Activated naive CD8-positive, alpha-beta T cell (primary cell): Measurements from ENCODE around the gene MITF.

ENCODE experiments used
- H3K27ac Mint-ChIP-seq: one replicate; pipeline ENCODE4 v1.8.0; 2021; ENCODE audit warnings: mixed read lengths
- H3K27me3 Mint-ChIP-seq: one replicate; pipeline ENCODE4 v1.8.0; 2021; ENCODE audit warnings: mixed read lengths
- H3K36me3 Mint-ChIP-seq: one replicate; pipeline ENCODE4 v1.8.0; 2021; ENCODE audit warnings: mixed read lengths
- H3K4me1 Mint-ChIP-seq: one replicate; pipeline ENCODE4 v1.8.0; 2021; ENCODE audit warnings: low read depth, mixed read lengths
- H3K4me3 Mint-ChIP-seq: one replicate; pipeline ENCODE4 v1.8.0; 2021; ENCODE audit warnings: mild to moderate bottlenecking, mixed read lengths
- H3K9me3 Mint-ChIP-seq: one replicate; pipeline ENCODE4 v1.8.0; 2021; ENCODE audit warnings: low read depth, mixed read lengths

MITF gene

GRCh38 chr3:69871251-69871650 is 132.0 kb downstream of the MITF start:
- no peaks in the 10 kb centered on the region for H3K36me3 Mint-ChIP-seq
- no peak overlapping the region for H3K4me3 Mint-ChIP-seq
- no peaks in the 10 kb centered on the region for H3K9me3 Mint-ChIP-seq
- H3K27ac Mint-ChIP-seq, result no peak overlapping the region
- no peaks in the 10 kb centered on the region for H3K27me3 Mint-ChIP-seq
- no peaks in the 10 kb centered on the region for H3K4me1 Mint-ChIP-seq

GRCh38 chr3:69871868-69872267 is 132.6 kb downstream of the MITF start:
- Mint-ChIP-seq H3K4me3 (no peak overlapping the region), H3K36me3 (no peaks in the 10 kb centered on the region), H3K4me1 (no peaks in the 10 kb centered on the region), H3K27ac (no peak overlapping the region), H3K9me3 (no peaks in the 10 kb centered on the region), H3K27me3 (no peaks in the 10 kb centered on the region)

- Mint-ChIP-seq H3K27ac (no peak overlapping the region), H3K27me3 (no peaks in the 10 kb centered on the region), H3K36me3 (no peaks in the 10 kb centered on the region), H3K4me1 (no peaks in the 10 kb centered on the region), H3K9me3 (no peaks in the 10 kb centered on the region), H3K4me3 (no peak overlapping the region)
These were observed 133.6 kb downstream of the MITF start for GRCh38 chr3:69872783-69873378.

- no peak overlapping the region for H3K4me3 Mint-ChIP-seq
- no peaks in the 10 kb centered on the region for H3K4me1 Mint-ChIP-seq
- H3K36me3 Mint-ChIP-seq, result no peaks in the 10 kb centered on the region
- H3K27ac Mint-ChIP-seq, result no peak overlapping the region
- no peaks in the 10 kb centered on the region for H3K9me3 Mint-ChIP-seq
- no peaks in the 10 kb centered on the region for H3K27me3 Mint-ChIP-seq
These were observed 136.8 kb downstream of the MITF start for GRCh38 chr3:69876073-69876472.

- Mint-ChIP-seq H3K36me3 (no peaks in the 10 kb centered on the region), H3K9me3 (no peaks in the 10 kb centered on the region), H3K4me3 (no peak overlapping the region), H3K27ac (no peak overlapping the region), H3K4me1 (no peaks in the 10 kb centered on the region), H3K27me3 (no peaks in the 10 kb centered on the region)
These were observed 139.0 kb downstream of the MITF start for GRCh38 chr3:69878254-69878653.

- no peaks in the 10 kb centered on the region for H3K9me3 Mint-ChIP-seq
- no peaks in the 10 kb centered on the region for H3K4me1 Mint-ChIP-seq
- H3K4me3 Mint-ChIP-seq, result no peak overlapping the region
- H3K27ac Mint-ChIP-seq, result no peak overlapping the region
- H3K27me3 Mint-ChIP-seq, result no peaks in the 10 kb centered on the region
- no peaks in the 10 kb centered on the region for H3K36me3 Mint-ChIP-seq
These were observed 139.8 kb downstream of the MITF start for GRCh38 chr3:69879051-69879450.

GRCh38 chr3:69880069-69880640 is 140.9 kb downstream of the MITF start:
- H3K9me3 Mint-ChIP-seq, result no peaks in the 10 kb centered on the region
- H3K27ac Mint-ChIP-seq, result no peak overlapping the region
- no peaks in the 10 kb centered on the region for H3K36me3 Mint-ChIP-seq
- H3K4me1 Mint-ChIP-seq, result no peaks in the 10 kb centered on the region
- H3K4me3 Mint-ChIP-seq, result no peak overlapping the region
- no peaks in the 10 kb centered on the region for H3K27me3 Mint-ChIP-seq

- Mint-ChIP-seq H3K27ac (no peak overlapping the region), H3K9me3 (no peaks in the 10 kb centered on the region), H3K4me3 (no peak overlapping the region), H3K27me3 (peaks cover 2% of the 10 kb centered on the region), H3K4me1 (no peaks in the 10 kb centered on the region), H3K36me3 (no peaks in the 10 kb centered on the region)
These were observed 141.8 kb downstream of the MITF start for GRCh38 chr3:69881051-69881450.

GRCh38 chr3:69881756-69882428 is 142.6 kb downstream of the MITF start:
- Mint-ChIP-seq H3K9me3 (no peaks in the 10 kb centered on the region), H3K4me1 (no peaks in the 10 kb centered on the region), H3K36me3 (no peaks in the 10 kb centered on the region), H3K27ac (no peak overlapping the region), H3K4me3 (no peak overlapping the region), H3K27me3 (peaks cover 2% of the 10 kb centered on the region)

GRCh38 chr3:69882560-69882959 is 143.3 kb downstream of the MITF start:
- Mint-ChIP-seq H3K9me3 (no peaks in the 10 kb centered on the region), H3K27me3 (peaks cover 2% of the 10 kb centered on the region), H3K36me3 (no peaks in the 10 kb centered on the region), H3K4me1 (no peaks in the 10 kb centered on the region), H3K27ac (no peak overlapping the region), H3K4me3 (no peak overlapping the region)

- H3K9me3 Mint-ChIP-seq, result no peaks in the 10 kb centered on the region
- H3K4me3 Mint-ChIP-seq, result no peak overlapping the region
- H3K27ac Mint-ChIP-seq, result no peak overlapping the region
- no peaks in the 10 kb centered on the region for H3K4me1 Mint-ChIP-seq
- no peaks in the 10 kb centered on the region for H3K36me3 Mint-ChIP-seq
- peaks cover 2% of the 10 kb centered on the region for H3K27me3 Mint-ChIP-seq
These were observed 149.0 kb downstream of the MITF start for GRCh38 chr3:69888040-69888942.

GRCh38 chr3:69888943-69889315 is 149.7 kb downstream of the MITF start:
- H3K27ac Mint-ChIP-seq, result no peak overlapping the region
- H3K27me3 Mint-ChIP-seq, result peaks cover 2% of the 10 kb centered on the region
- no peak overlapping the region for H3K4me3 Mint-ChIP-seq
- no peaks in the 10 kb centered on the region for H3K4me1 Mint-ChIP-seq
- no peaks in the 10 kb centered on the region for H3K9me3 Mint-ChIP-seq
- H3K36me3 Mint-ChIP-seq, result no peaks in the 10 kb centered on the region

GRCh38 chr3:69890084-69890483 is 150.8 kb downstream of the MITF start:
- H3K27ac Mint-ChIP-seq, result no peak overlapping the region
- no peak overlapping the region for H3K4me3 Mint-ChIP-seq
- no peaks in the 10 kb centered on the region for H3K4me1 Mint-ChIP-seq

GRCh38 chr3:69890691-69891090 is 151.4 kb downstream of the MITF start:
- no peaks in the 10 kb centered on the region for H3K4me1 Mint-ChIP-seq
- no peak overlapping the region for H3K4me3 Mint-ChIP-seq
- no peak overlapping the region for H3K27ac Mint-ChIP-seq
- H3K9me3 Mint-ChIP-seq, result no peaks in the 10 kb centered on the region
- H3K36me3 Mint-ChIP-seq, result no peaks in the 10 kb centered on the region
- H3K27me3 Mint-ChIP-seq, result peaks cover 2% of the 10 kb centered on the region

More at GRCh38 chr3:69890084-69890483, 150.8 kb downstream of the MITF start:
- Mint-ChIP-seq H3K36me3 (no peaks in the 10 kb centered on the region), H3K9me3 (no peaks in the 10 kb centered on the region), H3K27me3 (peaks cover 2% of the 10 kb centered on the region)

- Mint-ChIP-seq H3K4me3 (no peak overlapping the region), H3K9me3 (no peaks in the 10 kb centered on the region), H3K36me3 (no peaks in the 10 kb centered on the region), H3K4me1 (no peaks in the 10 kb centered on the region), H3K27me3 (no peaks in the 10 kb centered on the region), H3K27ac (no peak overlapping the region)
These were observed 153.4 kb downstream of the MITF start for GRCh38 chr3:69892706-69893105.
